Ovary (tissue), 3 donors: ENCODE measurements around the gene KCNMA1.

Experiments used
- CTCF ChIP-seq, 3 donors: fragments of 450-650 bp in 2 of 3; fragments of 200-600 bp in 1 of 3; IDR thresholded peaks; one replicate each; pipeline versions ENCODE4 v1.5.1 to v1.8.0; 2016 to 2022; ENCODE audit warnings: antibody characterized with exemption in 3 of 3, mild to moderate bottlenecking in 1 of 3
- EP300 ChIP-seq: sonication (generic); formaldehyde crosslinking; IDR thresholded peaks from one replicate; pipeline ENCODE4 v1.6.1; 2017; ENCODE audit warnings: antibody characterized with exemption
- POLR2A ChIP-seq: fragments of 450-650 bp; IDR thresholded peaks from one replicate; pipeline ENCODE4 v1.6.1; 2017; ENCODE audit warnings: antibody characterized with exemption, mild to moderate bottlenecking, moderate library complexity
- donor health status: DM: no; HTN: no; CAD: no.

- TF ChIP-seq CTCF (IDR thresholded peaks at IDR 0.05), result no peak
- TF ChIP-seq POLR2A, result no peak
- TF ChIP-seq EP300, result no peak
These were observed 751.8 kb downstream of the KCNMA1 start for GRCh38 chr10:76885816-76886215.
